Smooth muscle cell (in vitro differentiated cells): ENCODE measurements around the gene ALOX5AP. TPM values are rescaled to one million over a fixed set of nuclear protein-coding genes. Genes with fewer than 3 reads are reported as not detected.

Experiments used
- DNase-seq: peaks from one replicate; lab custom pipeline; 2025; ENCODE audit not compliant: unreplicated experiment; lab: John Stamatoyannopoulos, UW
- H2AFZ ChIP-seq: fragments of 200-600 bp; sonication (generic); 2 replicates; pipeline ENCODE4 v1.6.0; 2016; ENCODE audit warnings: antibody characterized with exemption, low read depth, mild to moderate bottlenecking
- H3F3A ChIP-seq: fragments of 200-600 bp; sonication (generic); 2 replicates; pipeline ENCODE4 v1.6.0; 2017; ENCODE audit warnings: antibody characterized with exemption, low read depth
- H3K27ac ChIP-seq: fragments of 200-600 bp; sonication (generic); 2 replicates; pipeline ENCODE4 v1.5.1; 2016; ENCODE audit warnings: low read depth, mild to moderate bottlenecking
- H3K27me3 ChIP-seq: fragments of 200-600 bp; sonication (generic); 2 replicates; pipeline ENCODE4 v1.6.1; 2016; ENCODE audit warnings: low read depth, mild to moderate bottlenecking
- H3K36me3 ChIP-seq: fragments of 200-600 bp; sonication (generic); 2 replicates; pipeline ENCODE4 v1.5.1; 2016; ENCODE audit warnings: low read depth
- H3K4me1 ChIP-seq: fragments of 200-600 bp; sonication (generic); 2 replicates; pipeline ENCODE4 v1.5.1; 2016; ENCODE audit warnings: low read depth
- H3K4me2 ChIP-seq: fragments of 200-600 bp; sonication (generic); 2 replicates; pipeline ENCODE4 v1.6.0; 2016; ENCODE audit warnings: mild to moderate bottlenecking
- H3K4me3 ChIP-seq: fragments of 200-600 bp; sonication (generic); 2 replicates; pipeline ENCODE4 v1.5.1; 2016; ENCODE audit warnings: mild to moderate bottlenecking
- H3K79me2 ChIP-seq: fragments of 200-600 bp; sonication (generic); 2 replicates; pipeline ENCODE4 v1.6.0; 2016; ENCODE audit warnings: low read depth, mild to moderate bottlenecking
- H3K9ac ChIP-seq: fragments of 200-600 bp; sonication (generic); 2 replicates; pipeline ENCODE4 v1.6.0; 2016; ENCODE audit warnings: low read depth
- H3K9me3 ChIP-seq: fragments of 200-600 bp; sonication (generic); replicated peaks from 2 replicates; pipeline ENCODE4 v1.5.1; 2016; ENCODE audit warnings: low read depth
- H4K20me1 ChIP-seq: fragments of 200-600 bp; sonication (generic); 2 replicates; pipeline ENCODE4 v1.6.0; 2016; ENCODE audit warnings: low read depth
- CTCF ChIP-seq: fragments of 200-600 bp; sonication (generic); IDR thresholded peaks from 2 replicates; pipeline ENCODE4 v1.5.1; 2017; ENCODE audit warnings: borderline replicate concordance, mild to moderate bottlenecking, antibody characterized with exemption; ENCODE audit not compliant: insufficient read depth, poor library complexity, severe bottlenecking
- WGBS: methylation state at CpG from one replicate; pipeline ENCODE4 v1.1.7; 2016; ENCODE audit warnings: low lambda C conversion rate; 5-methylcytosine and 5-hydroxymethylcytosine counted together
- polyA plus RNA-seq: library from polyadenylated mRNA; unstranded; fragments of >200 nt; fragmentation: Nextera tagmentation; extraction: Ambion mirVana; gene quantifications from 2 replicates; pipeline ENCODE4 v1.2.1, GENCODE V29; 2016
- total RNA-seq: library from RNA; depleted of rRNA; stranded (reverse); fragments of >200 nt; gene quantifications from 2 replicates; pipeline ENCODE4 v1.2.3, GENCODE V29; 2014

The ALOX5AP gene
- total and polyA plus RNA-seq, 2 experiments from 2014 or later, result 0.22 TPM; not detected in 1

- Histone ChIP-seq H3K4me3 (no peak overlapping the region), H3K4me1 (no peaks in the 10 kb centered on the region), H3F3A (peaks cover 6% of the 10 kb centered on the region), H3K36me3 (no peaks in the 10 kb centered on the region), H3K27ac (no peak overlapping the region), H3K9ac (no peak overlapping the region), H4K20me1 (no peaks in the 10 kb centered on the region), H3K79me2 (no peaks in the 10 kb centered on the region), H3K9me3 (no peaks in the 10 kb centered on the region), H3K4me2 (no peak overlapping the region), H2AFZ (no peak overlapping the region), H3K27me3 (no peaks in the 10 kb centered on the region)
- no peak for DNase-seq
- 46% methylated on average over 4 of the region's 4 CpGs for WGBS
- TF ChIP-seq CTCF, result no peak
Observed at GRCh38 chr13:30705680-30706079, 29.7 kb upstream of the ALOX5AP start.

GRCh38 chr13:30708541-30708940 is 26.8 kb upstream of the ALOX5AP start:
- no peak for DNase-seq

GRCh38 chr13:30710442-30710841 is 24.9 kb upstream of the ALOX5AP start:
- no peaks in the 10 kb centered on the region for H4K20me1 ChIP-seq
- no peak overlapping the region for H3K27ac ChIP-seq
- no peak overlapping the region for H2AFZ ChIP-seq
- TF ChIP-seq CTCF, result no peak
- H3K9me3 ChIP-seq, result no peaks in the 10 kb centered on the region
- no peak overlapping the region for H3K9ac ChIP-seq
- no peak overlapping the region for H3K4me3 ChIP-seq
- no peaks in the 10 kb centered on the region for H3K27me3 ChIP-seq
- 91% methylated on average over 3 of the region's 3 CpGs for WGBS
- peaks cover 11% of the 10 kb centered on the region for H3F3A ChIP-seq
- peaks cover 2% of the 10 kb centered on the region for H3K4me1 ChIP-seq
- no peak overlapping the region for H3K4me2 ChIP-seq
- H3K36me3 ChIP-seq, result no peaks in the 10 kb centered on the region
- no peaks in the 10 kb centered on the region for H3K79me2 ChIP-seq
- DNase-seq, result no peak

More at GRCh38 chr13:30708541-30708940, 26.8 kb upstream of the ALOX5AP start:
- peaks cover 11% of the 10 kb centered on the region for H3F3A ChIP-seq
- H3K4me1 ChIP-seq, result peaks cover 2% of the 10 kb centered on the region
- H3K4me3 ChIP-seq, result no peak overlapping the region
- H3K36me3 ChIP-seq, result no peaks in the 10 kb centered on the region
- no peaks in the 10 kb centered on the region for H3K27me3 ChIP-seq
- 47% methylated on average over 3 of the region's 3 CpGs for WGBS
- no peak overlapping the region for H3K4me2 ChIP-seq
- H4K20me1 ChIP-seq, result no peaks in the 10 kb centered on the region
- H3K27ac ChIP-seq, result peak overlapping the region; percentile 8
- TF ChIP-seq CTCF, result no peak
- no peak overlapping the region for H3K9ac ChIP-seq
- H2AFZ ChIP-seq, result peak overlapping the region; percentile 9
- no peaks in the 10 kb centered on the region for H3K9me3 ChIP-seq
- H3K79me2 ChIP-seq, result no peaks in the 10 kb centered on the region

GRCh38 chr13:30711375-30711774 is 24.0 kb upstream of the ALOX5AP start:
- no peak for DNase-seq
- no peaks in the 10 kb centered on the region for H3K9me3 ChIP-seq
- peak overlapping the region; percentile 60 for H3K9ac ChIP-seq
- 30% methylated on average over 4 of the region's 4 CpGs for WGBS
- H3K4me1 ChIP-seq, result peaks cover 2% of the 10 kb centered on the region
- H3F3A ChIP-seq, result peaks cover 11% of the 10 kb centered on the region
- no peaks in the 10 kb centered on the region for H3K79me2 ChIP-seq
- no peaks in the 10 kb centered on the region for H3K36me3 ChIP-seq
- peak overlapping the region; percentile 77 for H3K27ac ChIP-seq
- H3K4me3 ChIP-seq, result no peak overlapping the region
- no peaks in the 10 kb centered on the region for H3K27me3 ChIP-seq
- no peaks in the 10 kb centered on the region for H4K20me1 ChIP-seq
- no peak for TF ChIP-seq CTCF
- H2AFZ ChIP-seq, result no peak overlapping the region
- H3K4me2 ChIP-seq, result peak overlapping the region; percentile 50
